GM18868 (cell line): ENCODE data around the gene NAPEPLD.
"Not testable (repeated sequence)": the region's sequence is repeated elsewhere in the genome, so short reads cannot be mapped to it uniquely, and the experiment has no call there.

Experiments
- ATAC-seq: cut with Tn5 transposase; IDR thresholded peaks from one replicate; pipeline ENCODE4 v1.9.1; 2021; ENCODE audit warnings: mild to moderate bottlenecking, moderate library complexity; ENCODE audit not compliant: unreplicated experiment

The NAPEPLD gene

GRCh38 chr7:103144754-103145153, 4.1 kb downstream of the NAPEPLD start:
- ATAC-seq, result not testable (repeated sequence)

GRCh38 chr7:103143868-103144267, 5.0 kb downstream of the NAPEPLD start:
- ATAC-seq, result no peak

- ATAC-seq, result no peak
These were observed 6.4 kb downstream of the NAPEPLD start for GRCh38 chr7:103142494-103142893.

GRCh38 chr7:103141753-103142404, 7.0 kb downstream of the NAPEPLD start:
- no peak for ATAC-seq

GRCh38 chr7:103140685-103141084, 8.2 kb downstream of the NAPEPLD start:
- no peak for ATAC-seq

DNA sequence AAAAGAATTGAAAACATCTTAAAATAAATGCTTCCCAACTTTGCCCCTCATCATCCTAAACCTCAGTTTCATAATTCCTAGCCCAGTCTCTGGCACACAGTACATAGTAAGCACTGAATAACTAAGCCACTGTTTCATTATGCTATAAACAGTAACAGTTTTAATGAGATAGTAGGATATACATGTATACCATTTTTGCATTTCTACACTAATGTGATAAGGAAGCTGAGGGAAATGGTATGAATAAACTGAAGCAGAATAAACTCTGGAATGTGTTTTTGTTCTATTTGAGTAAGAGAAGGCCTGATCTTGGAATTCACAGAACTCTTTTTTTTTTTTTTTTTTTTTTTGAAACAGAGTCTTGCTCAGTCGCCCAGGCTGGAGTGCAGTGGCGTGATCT, 8.8 kb downstream of the NAPEPLD start:
- ATAC-seq, result no peak

DNA sequence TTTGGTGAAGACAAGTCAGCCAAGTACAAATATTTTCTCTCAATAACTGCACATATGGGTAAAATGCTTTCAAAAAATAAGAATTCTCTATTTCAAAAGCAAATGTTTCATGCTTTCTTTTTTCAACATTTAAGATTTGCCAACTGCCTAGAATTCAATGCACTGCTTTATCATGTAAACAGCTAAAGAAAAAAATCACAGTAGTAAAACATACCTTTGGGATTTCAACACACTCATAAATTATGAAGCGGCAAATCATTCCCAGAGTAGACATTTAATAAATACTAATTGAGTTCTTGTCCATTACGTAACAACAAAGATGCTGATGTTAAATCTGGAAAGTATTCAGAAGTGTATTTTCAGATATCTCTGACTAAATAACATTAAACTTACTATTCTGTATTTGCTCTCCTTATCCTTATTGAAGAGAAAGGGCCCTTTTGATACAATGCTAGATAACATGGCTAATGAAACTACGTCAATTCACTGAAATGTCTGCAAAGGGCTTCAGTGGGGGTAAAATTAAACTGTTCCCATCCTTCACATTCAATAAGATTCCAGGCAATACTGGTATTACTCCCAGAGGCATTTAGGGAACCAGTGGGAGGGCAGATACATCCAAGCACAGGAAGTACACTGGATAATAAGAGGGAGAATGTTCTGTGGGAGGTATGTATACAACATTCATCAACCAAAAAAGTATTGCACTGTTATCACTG, 13.9 kb downstream of the NAPEPLD start:
- ATAC-seq, result no peak

- no peak for ATAC-seq
These were observed 15.8 kb downstream of the NAPEPLD start for GRCh38 chr7:103132995-103133688.

GRCh38 chr7:103130901-103131624, 17.8 kb downstream of the NAPEPLD start:
- no peak for ATAC-seq

GRCh38 chr7:103129702-103130549, 19.0 kb downstream of the NAPEPLD start:
- no peak for ATAC-seq

GRCh38 chr7:103127006-103127405, 21.9 kb downstream of the NAPEPLD start:
- ATAC-seq, result no peak

- no peak for ATAC-seq
These were observed 24.4 kb downstream of the NAPEPLD start for GRCh38 chr7:103124429-103124979.

DNA sequence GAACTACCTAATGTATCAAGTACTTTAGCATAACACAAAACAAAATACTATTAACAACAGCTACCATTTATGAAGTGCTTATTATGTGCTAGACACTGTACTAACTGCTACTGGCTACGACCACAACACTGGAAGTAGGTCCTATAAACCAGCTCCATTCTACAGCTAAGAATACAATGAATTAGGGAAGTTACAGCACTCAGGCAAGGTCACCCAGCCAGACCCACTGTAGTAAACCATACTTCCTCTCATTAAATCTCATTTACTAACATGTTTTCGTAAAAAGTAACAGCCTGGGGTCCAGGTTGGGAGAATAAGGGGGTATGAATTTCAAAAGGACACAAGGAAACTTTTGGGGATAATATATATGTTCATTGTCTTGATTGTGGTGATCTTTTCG, 25.4 kb downstream of the NAPEPLD start:
- ATAC-seq, result no peak

- no peak for ATAC-seq
These were observed 27.3 kb downstream of the NAPEPLD start for GRCh38 chr7:103121641-103122040.

DNA sequence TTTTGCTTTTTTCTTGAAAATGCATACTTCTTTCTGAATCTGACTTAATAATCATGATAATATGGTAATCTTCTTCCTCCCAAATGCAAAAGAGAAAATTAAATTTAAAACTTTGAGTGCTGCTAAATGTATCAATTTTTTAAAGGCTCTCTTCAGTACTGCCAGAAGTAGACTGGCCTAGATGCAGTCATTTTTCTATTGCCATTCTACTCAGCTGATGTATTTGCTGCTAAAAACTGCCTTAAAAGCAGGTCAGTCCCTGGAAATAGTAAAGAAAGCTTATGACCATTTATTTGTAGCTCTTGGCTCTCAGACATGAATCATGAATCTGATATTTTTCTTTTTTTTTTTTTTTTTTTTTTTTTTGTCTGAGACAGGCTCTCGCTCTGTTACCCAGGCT, 28.5 kb downstream of the NAPEPLD start:
- ATAC-seq, result no peak

DNA sequence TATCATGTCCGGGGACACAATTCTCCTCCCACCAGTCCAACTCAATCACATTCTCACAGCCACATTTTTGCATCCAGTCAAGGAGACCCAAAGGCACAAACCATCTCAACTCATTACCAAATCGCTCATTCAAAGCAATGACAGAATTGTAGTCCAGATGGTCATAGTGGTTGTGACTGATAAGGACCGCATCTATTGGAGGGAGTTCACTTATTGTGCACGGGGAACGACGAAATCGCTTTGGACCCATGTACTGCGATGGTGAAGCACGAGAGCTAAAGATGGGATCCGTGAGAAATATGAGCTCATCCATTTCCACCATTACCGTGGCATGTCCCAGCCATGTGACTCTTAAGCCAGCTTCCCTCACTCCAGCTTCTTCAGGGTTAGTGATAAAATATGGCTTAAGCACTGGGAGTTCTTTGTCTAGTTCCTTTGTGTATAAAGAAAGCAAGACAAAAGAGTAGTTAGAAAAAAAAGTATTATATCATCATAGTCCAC, 29.1 kb downstream of the NAPEPLD start:
- ATAC-seq, result no peak

GRCh38 chr7:103117465-103117864, 31.4 kb downstream of the NAPEPLD start:
- ATAC-seq, result no peak

GRCh38 chr7:103116991-103117390, 31.9 kb downstream of the NAPEPLD start:
- no peak for ATAC-seq

- ATAC-seq, result no peak
These were observed 32.4 kb downstream of the NAPEPLD start for GRCh38 chr7:103116511-103116910.

- no peak for ATAC-seq
These were observed 33.1 kb downstream of the NAPEPLD start for GRCh38 chr7:103115771-103116170.
